GM18873 (cell line): ENCODE results near the gene SOX30.
"Not testable (repeated sequence)": the region's sequence is repeated elsewhere in the genome, so short reads cannot be mapped to it uniquely, and the experiment has no call there.

Experiments used
- ATAC-seq: cut with Tn5 transposase; IDR thresholded peaks from one replicate; pipeline ENCODE4 v1.9.1; 2021; ENCODE audit warnings: mild to moderate bottlenecking, moderate library complexity, moderate number of reproducible peaks; ENCODE audit not compliant: unreplicated experiment, low FRiP score

SOX30 gene

DNA sequence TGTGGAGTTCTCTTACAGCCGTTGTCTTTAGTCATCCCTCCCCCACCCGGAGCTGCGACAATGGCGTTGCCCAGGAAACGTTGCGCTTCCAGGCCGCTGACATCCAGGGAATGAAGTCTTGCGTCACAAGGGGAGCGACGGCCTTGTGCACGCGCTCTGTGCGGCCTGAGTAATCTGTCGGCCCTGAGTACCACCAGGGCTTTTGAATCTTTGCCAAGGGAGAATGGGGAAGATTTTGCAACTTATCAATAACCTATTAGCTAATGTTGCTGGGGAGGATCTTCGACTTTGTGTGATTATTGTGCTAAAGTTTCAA is at the start of gene SOX30:
SOX30 (minus strand) TSS at position 62 of the 316 bp plus-strand sequence. CDS start 360 bp downstream, outside the sequence.
- ATAC-seq, result no peak

DNA sequence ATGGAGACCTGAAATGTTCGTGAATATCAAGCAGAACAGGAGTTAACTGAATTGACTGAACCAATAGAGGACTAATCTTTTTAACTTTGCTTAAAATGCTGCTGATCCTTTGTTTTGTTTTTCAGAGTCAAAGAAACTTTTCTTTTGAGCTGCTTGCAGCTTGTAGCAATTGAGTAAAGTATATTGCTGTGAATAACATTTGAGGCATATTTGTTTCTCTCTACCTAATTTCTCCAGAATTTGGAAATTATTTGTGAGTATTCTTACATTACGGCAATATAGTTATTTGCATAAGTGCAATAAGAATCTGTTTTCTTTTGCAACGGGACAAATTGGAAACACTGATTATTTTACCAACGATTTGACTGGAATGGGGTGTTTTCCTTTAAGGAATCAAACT is 46.4 kb upstream of the SOX30 start:
- not testable (repeated sequence) for ATAC-seq

DNA sequence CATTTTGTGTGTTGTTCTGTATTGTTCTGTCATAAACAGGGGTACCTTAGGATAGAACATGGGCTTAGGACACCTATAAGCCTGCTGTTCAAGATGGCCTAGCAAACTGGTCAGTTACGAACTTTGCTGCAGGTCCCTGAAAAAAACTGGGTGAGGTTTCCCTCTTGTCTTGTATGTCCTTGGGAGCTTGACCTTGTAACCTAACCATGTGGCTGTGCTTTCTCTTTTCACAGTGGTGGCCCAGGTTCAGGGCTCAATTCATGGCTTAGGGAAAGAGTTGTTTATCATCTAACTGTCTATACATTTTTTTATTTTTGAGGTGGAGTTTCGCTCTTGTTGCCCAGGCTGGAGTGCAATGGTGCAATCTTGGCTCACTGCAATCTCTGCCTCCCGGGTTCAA is 43.9 kb upstream of the SOX30 start:
- not testable (repeated sequence) for ATAC-seq

DNA sequence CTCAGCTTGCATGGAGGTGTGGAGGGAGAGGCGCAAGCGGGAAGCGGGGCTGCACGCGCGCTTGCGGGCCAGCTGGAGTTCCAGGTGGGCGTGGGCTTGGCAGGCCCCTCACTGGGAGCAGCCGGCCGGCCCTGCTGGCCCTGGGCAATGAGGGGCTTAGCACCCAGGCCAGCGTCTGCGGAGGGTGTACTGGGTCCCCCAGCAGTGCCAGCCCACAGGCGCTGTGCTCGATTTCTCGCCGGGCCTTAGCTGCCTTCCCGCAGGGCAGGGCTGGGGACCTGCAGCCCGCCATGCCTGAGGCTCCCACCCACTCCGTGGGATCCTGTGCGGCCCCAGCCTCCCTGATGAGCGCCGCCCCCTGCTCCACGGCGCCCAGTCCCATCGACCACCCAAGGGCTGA is 41.6 kb upstream of the SOX30 start:
- not testable (repeated sequence) for ATAC-seq

- ATAC-seq, result no peak
Measured at GRCh38 chr5:157690690-157691433, 38.6 kb upstream of the SOX30 start.

DNA sequence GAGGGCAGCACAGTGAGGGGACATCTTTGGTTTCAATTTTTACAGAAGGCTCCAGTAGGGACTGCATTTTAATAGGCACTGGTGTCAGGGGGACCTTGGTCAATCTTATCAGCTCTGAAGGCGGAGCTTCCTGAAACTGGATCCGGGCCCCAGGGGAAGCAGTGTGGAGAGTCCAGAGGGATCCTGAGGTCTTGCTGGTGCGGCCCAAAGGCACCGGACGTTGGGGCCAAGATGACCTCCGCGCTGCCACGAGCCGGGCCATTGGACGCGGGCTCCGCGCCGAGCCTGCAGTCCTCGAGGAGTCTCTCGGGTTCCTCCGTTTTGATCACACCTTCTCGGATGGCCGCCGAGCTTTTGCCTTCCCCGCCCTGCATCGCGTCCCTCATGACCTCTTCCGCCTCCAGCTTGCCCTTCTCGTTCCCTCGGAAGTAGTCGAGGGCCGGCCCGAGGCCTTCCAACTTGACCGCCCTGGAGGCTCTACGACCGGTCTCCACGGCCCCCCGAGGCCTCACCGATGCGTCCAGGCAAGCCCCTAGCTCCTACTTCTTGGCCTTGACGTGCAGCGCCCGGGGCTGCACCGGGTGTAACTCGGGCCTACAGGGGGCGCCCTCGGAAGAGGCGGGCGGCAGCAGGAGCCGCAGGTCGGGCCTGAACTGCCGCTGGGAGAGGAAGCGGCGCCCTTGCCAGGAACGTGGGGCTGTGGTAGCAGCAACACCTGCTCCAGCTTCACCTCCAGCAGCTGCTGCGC is 37.9 kb upstream of the SOX30 start:
- no peak for ATAC-seq

DNA sequence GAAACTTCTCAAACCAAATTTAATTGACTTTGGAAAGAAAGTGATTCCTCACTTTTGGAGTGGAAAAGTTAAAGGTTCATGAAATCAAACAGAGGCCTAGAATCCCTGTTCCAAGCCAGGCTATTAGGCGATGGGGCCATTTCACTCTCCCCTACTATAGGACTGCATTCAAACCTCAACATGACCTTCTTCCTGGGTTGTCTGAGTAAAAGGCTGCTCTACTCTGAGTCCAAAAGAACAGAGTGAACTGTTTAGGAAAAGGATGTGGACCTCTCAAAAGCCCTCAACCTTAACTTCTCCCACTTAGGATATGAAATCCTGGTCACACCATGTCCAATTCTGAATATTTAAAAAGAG is 34.9 kb upstream of the SOX30 start:
- no peak for ATAC-seq

DNA sequence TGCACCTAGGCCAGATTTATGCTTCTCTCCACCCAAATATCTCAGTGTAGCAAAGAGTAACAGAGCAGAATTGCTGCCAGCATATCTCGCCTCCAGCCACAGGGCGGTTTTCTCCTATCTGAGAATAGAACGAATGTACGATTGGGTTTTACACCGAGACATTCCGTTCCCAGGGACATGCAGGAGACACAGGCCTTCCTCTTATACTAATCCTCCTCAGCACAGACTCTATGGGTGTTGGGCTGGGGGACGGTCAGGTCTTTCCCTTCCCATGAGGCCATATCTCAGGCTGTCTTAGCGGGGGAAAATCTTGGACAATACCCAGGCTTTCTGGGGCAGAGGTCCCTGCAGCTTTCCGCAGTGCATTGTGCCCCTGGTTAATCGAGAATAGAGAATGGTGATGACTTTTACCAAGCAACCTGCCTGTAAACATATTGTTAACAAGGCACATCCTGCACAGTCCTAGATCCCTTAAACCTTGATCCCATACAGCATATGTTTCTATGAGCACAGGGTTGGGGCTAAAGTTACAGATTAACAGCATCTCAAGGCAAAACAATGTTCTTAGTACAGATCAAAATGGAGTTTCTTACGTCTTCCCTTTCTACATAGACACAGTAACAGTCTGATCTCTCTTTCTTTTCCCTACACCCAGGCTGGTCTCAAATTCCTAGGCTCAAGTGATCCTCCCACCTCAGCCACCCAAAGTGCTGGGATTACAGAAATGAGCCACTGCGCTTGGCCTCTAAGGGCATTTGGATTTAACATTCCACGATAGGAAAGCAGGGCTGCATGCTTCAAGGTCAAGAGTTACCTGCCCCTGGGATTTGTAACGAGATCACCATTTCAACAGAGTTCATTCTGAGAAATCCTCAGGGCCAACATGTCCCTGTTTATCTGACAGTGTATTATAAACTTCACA is 34.3 kb upstream of the SOX30 start:
- ATAC-seq, result not testable (repeated sequence)

GRCh38 chr5:157682257-157682656 is 30.0 kb upstream of the SOX30 start:
- ATAC-seq, result no peak

- no peak for ATAC-seq
Measured at GRCh38 chr5:157681048-157681447, 28.8 kb upstream of the SOX30 start.

DNA sequence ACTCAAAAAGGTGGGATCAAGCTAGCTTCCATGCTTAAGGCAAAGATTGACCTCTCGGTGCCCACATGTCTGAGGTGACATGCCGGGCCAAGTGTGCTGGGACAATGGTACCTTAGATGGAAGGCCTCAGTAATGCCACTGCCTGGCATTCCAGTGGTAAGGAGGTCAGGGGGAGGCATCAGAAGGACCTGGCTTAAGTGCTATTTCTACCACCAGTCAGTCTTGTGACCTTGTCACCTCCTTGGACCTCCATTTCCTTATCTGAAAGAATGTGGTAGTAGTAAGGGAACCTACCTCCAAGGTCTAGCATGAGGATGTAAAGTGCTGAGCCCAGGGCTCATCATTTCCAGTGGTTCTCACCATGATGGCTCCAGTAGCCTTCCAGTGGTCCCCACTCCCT is 28.0 kb upstream of the SOX30 start:
- no peak for ATAC-seq

DNA sequence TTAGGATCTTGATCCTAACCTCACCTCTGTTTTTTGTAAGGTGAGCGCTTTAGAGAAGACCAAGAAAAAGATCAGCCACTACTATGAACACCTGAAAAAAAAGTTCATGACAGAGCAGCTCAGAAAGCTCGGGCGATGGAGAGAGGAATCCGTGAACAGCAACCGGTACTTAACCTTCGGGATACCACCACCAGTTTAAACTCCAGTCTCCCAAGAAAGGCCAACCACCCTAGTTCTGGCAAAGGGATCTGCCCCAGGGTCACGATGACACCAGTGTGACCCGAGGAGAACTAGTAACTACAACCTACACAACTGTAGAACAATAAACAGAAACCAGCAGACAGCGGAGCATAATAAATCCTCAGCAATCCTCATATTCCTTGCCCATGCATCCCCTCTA is 27.6 kb upstream of the SOX30 start:
- no peak for ATAC-seq

DNA sequence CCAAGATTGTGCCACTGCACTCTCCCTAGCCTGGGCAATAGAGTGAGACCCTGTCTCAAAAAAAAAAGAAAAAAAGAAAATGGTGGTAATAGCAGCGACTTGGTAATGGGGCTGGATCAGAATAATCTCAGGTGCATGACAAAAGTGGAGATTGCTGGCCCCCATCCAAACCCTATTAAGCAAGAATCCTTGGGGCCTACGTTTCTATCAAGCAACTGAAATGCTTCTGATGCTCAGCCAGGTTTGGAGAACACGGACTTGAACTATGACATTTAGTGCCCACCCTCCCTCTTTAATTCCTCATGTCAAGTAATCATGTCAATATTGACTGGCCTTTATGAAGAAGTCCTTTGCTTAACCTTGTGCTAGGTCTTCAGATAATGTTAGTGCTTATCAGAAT is 25.7 kb upstream of the SOX30 start:
- no peak for ATAC-seq

- ATAC-seq, result not testable (repeated sequence)
Measured at GRCh38 chr5:157674351-157674750, 22.1 kb upstream of the SOX30 start.

- ATAC-seq, result no peak
Measured at GRCh38 chr5:157672976-157673375, 20.7 kb upstream of the SOX30 start.

GRCh38 chr5:157671592-157672330 is 19.5 kb upstream of the SOX30 start:
- no peak for ATAC-seq

DNA sequence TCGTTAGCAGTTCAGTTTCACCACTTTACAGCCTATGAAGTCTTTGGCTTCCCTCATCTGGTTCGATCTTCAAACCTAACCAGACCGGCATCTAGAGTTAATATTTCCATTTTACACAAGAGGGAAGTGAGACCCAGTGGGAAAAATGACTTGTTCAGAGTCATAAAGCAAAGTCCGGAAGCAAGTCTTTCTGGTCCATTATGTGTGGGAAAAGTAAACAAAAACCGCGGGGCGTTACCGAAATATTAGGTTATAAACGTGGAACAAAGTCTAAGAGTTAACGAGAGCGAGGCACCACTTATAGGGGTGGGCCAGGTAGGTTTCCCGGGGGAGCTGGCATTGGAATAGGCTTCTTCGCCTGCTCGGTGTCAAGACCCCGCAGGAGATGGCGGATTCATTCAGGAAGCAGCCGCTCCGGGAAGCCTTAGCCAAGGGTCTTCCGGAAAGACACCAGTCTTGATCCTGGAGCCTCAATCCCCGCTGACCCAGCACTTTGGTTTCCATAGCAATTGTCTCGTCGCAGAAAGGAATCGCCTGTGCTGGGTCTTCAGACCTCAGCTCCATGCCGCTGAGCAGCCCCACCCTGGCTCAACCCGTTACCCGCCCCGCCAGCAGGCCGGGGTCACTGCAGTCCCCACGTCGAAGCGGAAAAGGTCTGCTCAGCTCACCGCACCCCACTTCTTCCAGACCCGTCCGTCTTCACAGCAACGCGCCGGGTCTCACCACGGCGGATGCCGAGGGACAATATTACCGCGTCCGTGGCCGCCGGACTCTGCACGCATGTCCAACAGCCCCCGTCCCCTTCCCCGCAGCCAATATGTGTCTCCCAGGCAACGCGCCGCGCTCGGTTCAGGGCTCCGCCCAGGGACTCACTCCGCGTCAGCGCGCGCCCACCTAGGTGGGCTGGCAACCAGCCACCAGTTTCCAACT is 18.7 kb upstream of the SOX30 start, which contains the start of gene C5orf52:
C5orf52 (plus strand) TSS at position 872 of the 930 bp plus-strand sequence. CDS start 82 bp downstream, outside the sequence.
- ATAC-seq, result no peak

GRCh38 chr5:157669701-157670097 is 17.5 kb upstream of the SOX30 start:
- ATAC-seq, result no peak

DNA sequence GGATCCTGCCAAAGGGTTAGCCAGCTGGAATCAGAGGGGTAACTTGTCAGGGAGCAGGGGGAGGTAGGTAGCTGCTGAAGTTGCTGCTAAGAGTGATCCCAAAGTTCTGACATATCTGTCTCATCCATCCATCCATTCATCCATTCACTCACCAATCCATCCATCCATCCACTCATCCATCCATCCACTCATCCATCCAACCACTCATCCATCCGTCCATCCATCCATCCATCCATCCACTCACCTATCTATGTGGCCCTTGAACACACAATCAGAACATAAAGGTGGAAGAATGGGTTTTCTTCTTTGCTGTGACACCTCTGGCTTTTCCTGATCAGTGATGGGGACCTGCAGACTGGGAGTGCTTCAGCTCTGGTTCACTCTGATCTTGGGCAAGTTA is 16.1 kb upstream of the SOX30 start:
- ATAC-seq, result no peak
